Fibroblast of lung (primary cell): ENCODE data around the gene DPP6. TPM values are rescaled to one million over a fixed set of nuclear protein-coding genes. Genes with fewer than 3 reads are reported as not detected.
"Not testable (repeated sequence)": the region's sequence is repeated elsewhere in the genome, so short reads cannot be mapped to it uniquely, and the experiment has no call there.

Experiments used
- DNase-seq, 2 donors: peaks; one replicate each; pipeline versions ENCODE4 v3.0.0 to v3.0.0-alpha.2; 2010; ENCODE audit warnings: low read depth in 2 of 2
- H2AFZ ChIP-seq: 2 replicates; pipeline ENCODE4 v1.5.1; 2012; ENCODE audit warnings: low read length, control low read depth, inconsistent platforms
- H3K27ac ChIP-seq: 2 replicates; pipeline ENCODE4 v1.5.1; 2011; ENCODE audit warnings: low read length, control low read depth; ENCODE audit not compliant: insufficient read depth
- H3K27me3 ChIP-seq: 2 replicates; pipeline ENCODE4 v1.5.1; 2011; ENCODE audit warnings: mild to moderate bottlenecking, low read length; ENCODE audit not compliant: control insufficient read depth, insufficient read depth
- H3K36me3 ChIP-seq: 2 replicates; pipeline ENCODE4 v1.5.1; 2011; ENCODE audit warnings: low read length; ENCODE audit not compliant: control insufficient read depth, insufficient read depth
- H3K4me1 ChIP-seq: 2 replicates; pipeline ENCODE4 v1.5.1; 2011; ENCODE audit warnings: low read length; ENCODE audit not compliant: control insufficient read depth, insufficient read depth; ENCODE audit errors: extremely low read depth
- H3K4me2 ChIP-seq: 2 replicates; pipeline ENCODE4 v1.5.1; 2011; ENCODE audit warnings: low read length, control low read depth; ENCODE audit not compliant: insufficient read depth; ENCODE audit errors: extremely low read depth
- H3K4me3 ChIP-seq, 4 experiments: fragments of 200-600 bp in 1 of 4; sonication (generic) in 1 of 4; replicated peaks in 1 of 4; 2 replicates each; pipeline ENCODE4 v1.5.1; 2011 to 2016; ENCODE audit warnings: low read length in 4 of 4, low read depth in 3 of 4, mild to moderate bottlenecking in 3 of 4, control low read depth in 2 of 4, inconsistent platforms in 1 of 4, mixed read lengths in 1 of 4; ENCODE audit not compliant: insufficient read depth in 1 of 4; ENCODE audit errors: control extremely low read depth in 1 of 4
- H3K79me2 ChIP-seq: 2 replicates; pipeline ENCODE4 v1.5.1; 2012; ENCODE audit warnings: mild to moderate bottlenecking, low read length, inconsistent platforms; ENCODE audit not compliant: control insufficient read depth, insufficient read depth
- H3K9ac ChIP-seq: 2 replicates; pipeline ENCODE4 v1.5.1; 2011; ENCODE audit warnings: mild to moderate bottlenecking, low read length, control low read depth; ENCODE audit not compliant: insufficient read depth
- H3K9me3 ChIP-seq: 2 replicates; pipeline ENCODE4 v1.5.1; 2012; ENCODE audit warnings: low read depth, low read length; ENCODE audit not compliant: control insufficient read depth, insufficient read depth
- H4K20me1 ChIP-seq: 2 replicates; pipeline ENCODE4 v1.5.1; 2011; ENCODE audit warnings: low read length; ENCODE audit not compliant: control insufficient read depth, insufficient read depth; ENCODE audit errors: extremely low read depth
- polyA plus RNA-seq, 2 donors: library from polyadenylated mRNA; depleted of rRNA in 1 of 2; stranded (reverse) in 1 of 2; unstranded in 1 of 2; fragments of >200 nt; gene quantifications; 2 replicates each; pipeline ENCODE4 v1.2.1, GENCODE V29; 2011 to 2012; ENCODE audit warnings: missing spikeins in 1 of 2
- total RNA-seq: library from RNA; depleted of rRNA; stranded (reverse); fragments of >200 nt; gene quantifications from 2 replicates; pipeline ENCODE4 v1.2.1, GENCODE V29; 2014

The DPP6 gene
- total and polyA plus RNA-seq, 2 donors (not counting 1 experiment from before 2014, with no cell fraction given): not detected

DNA sequence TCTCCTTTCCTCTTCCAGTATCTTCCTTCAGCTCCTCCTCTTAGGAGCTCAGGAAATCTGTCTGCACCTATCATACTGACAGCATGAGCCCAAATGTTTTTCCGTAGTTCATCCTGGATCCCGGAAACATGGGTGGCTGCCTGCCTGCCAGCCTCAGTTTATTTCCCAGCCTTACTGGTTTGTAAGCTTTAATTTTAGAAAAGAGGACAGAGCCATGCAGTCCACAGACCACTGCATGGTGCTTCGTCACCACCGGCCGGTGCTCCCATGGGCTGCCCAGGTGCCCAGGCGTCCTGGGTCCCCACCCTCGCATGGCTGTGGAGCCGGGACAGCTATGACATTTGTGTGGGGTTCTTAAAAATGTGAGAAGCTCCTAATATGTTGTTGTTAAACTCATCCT lies 24.4 kb upstream of the DPP6 start:
- not testable (repeated sequence) for H3K79me2 ChIP-seq, H3K9ac ChIP-seq, DNase-seq, H3K4me3 ChIP-seq, H3K4me1 ChIP-seq, H3K4me2 ChIP-seq, H3K27me3 ChIP-seq, H3K27ac ChIP-seq, H2AFZ ChIP-seq, H4K20me1 ChIP-seq, H3K9me3 ChIP-seq, H3K36me3 ChIP-seq

DNA sequence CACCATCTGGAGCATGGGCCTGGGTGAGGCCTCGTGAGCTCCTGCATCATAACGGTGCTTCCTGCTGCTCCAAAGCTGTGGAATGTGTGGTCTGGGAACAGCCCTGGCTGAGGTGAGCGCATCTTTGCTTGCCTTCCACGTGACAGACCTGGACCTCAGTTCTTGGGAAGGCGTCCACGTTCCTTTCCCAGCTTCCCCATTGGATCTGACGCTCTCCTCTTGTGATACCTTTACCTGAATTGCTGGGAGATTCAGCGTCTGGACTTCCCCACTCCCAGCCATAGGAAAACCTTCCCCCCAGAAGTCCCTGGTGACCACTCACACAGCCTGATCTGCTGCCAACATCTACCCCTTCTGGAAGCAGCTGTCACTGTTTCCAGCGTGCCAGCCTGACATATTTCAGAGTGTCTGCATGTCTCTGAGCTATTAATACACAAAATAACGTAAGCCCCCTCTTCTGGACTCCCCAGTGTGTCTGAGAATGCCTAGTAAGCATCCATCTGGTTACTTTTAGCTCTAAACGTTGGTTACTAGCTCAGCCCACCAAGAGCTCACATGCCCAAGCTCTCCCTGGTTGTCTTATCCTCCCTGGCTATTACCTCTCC lies 21.6 kb upstream of the DPP6 start:
- H3K27me3 ChIP-seq, H3K36me3 ChIP-seq, DNase-seq, H3K27ac ChIP-seq, H3K9me3 ChIP-seq, H2AFZ ChIP-seq, H3K4me2 ChIP-seq, H3K79me2 ChIP-seq, H4K20me1 ChIP-seq, H3K9ac ChIP-seq, H3K4me1 ChIP-seq, H3K4me3 ChIP-seq: not testable (repeated sequence)

DNA sequence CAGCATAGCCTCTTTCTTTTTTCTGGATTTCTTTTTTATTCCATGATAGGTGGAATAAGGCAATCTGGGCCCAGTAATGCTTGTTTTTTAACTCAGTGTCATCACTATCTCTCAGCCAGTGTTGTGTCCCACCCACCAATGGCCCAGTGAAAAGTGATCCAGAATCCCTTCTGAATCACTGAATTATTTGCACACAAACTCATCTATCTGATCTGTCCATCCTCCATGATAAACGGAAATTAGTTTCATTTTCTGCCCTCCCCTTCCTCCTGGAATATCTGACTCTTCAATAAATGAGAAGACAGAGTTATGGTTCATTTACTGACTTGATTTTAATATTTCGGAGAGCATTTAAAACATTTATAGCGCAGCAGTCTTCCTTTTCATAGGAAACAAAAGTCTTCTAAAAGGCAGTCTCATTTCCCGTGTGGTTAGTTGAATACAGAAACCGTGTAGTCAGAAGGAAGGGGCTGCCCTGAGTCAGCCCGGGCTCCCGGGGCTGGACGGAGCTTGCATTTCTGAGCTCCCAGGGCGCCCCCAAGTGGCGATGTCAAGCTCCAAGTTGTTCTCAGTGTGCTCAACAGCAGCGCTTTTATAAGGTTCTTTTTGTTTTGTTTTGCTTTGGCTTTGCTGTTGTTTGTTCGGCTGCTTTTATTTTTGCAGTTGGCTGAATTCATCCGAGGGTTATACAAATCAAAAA lies 12.6 kb upstream of the DPP6 start:
- not testable (repeated sequence) for H2AFZ ChIP-seq, H3K4me1 ChIP-seq, H4K20me1 ChIP-seq, H3K9ac ChIP-seq, H3K27ac ChIP-seq, H3K79me2 ChIP-seq, H3K4me2 ChIP-seq, H3K27me3 ChIP-seq, H3K36me3 ChIP-seq, H3K4me3 ChIP-seq, H3K9me3 ChIP-seq, DNase-seq

DNA sequence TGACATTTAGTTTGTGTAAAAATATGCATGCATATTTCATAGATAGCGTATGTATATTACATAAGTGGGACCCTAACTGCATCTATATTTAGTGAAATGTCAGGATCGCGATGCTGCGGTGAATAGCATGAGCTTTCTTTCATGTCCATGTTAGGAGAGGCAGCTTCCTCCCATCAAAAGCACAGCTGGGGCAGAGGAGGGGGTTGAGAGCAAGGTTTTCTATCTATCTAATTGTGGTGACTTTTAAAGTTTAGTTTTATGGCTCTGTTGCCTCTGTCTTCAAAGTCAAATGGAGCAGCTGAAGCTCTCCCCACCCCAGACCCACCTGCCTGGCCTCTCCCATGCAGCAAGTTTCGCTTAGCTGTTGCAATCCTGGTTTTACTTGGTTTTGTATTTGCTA lies 1.8 kb upstream of the DPP6 start:
- H3K4me3 ChIP-seq, H3K36me3 ChIP-seq, H3K9me3 ChIP-seq, H3K27me3 ChIP-seq, H4K20me1 ChIP-seq, H3K27ac ChIP-seq, DNase-seq, H2AFZ ChIP-seq, H3K4me2 ChIP-seq, H3K79me2 ChIP-seq, H3K4me1 ChIP-seq, H3K9ac ChIP-seq: not testable (repeated sequence)

DNA sequence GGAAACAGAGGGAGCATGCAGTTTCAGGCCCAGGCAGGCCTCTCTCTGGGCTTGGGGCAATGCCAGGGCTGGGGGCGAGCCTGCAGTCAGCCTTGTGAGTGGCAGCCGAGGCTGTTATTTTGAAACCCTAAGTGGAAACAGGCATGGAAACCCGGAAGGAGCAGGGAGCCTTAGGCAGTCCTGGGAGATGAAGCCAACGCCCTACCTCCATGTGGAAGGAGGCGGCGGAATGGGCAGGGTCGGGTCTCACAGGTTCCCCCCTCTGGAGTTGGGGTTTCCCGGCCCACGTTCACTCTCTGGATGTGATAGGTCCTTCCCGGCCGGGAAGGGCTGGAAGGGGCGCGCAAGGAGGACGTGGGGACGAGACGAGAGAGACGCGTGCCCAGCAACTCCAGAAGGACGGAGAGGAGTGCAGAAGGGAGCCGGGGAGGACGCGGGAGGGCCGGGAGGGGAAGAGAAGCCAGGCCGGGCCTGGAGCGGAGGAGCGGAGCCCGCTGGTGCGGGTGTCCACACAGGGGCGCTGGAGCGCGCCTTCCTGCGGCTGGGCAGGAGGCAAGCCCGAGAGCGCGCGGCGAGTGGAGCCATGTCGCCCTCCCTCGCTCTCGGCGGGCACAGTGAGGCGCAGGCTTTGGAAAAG lies 1.1 kb upstream of the DPP6 start:
- H3K4me2 ChIP-seq, H3K4me1 ChIP-seq, H3K4me3 ChIP-seq, H3K36me3 ChIP-seq, H3K9me3 ChIP-seq, H3K9ac ChIP-seq, H3K79me2 ChIP-seq, H4K20me1 ChIP-seq, H2AFZ ChIP-seq, H3K27ac ChIP-seq, DNase-seq, H3K27me3 ChIP-seq: not testable (repeated sequence)

DNA sequence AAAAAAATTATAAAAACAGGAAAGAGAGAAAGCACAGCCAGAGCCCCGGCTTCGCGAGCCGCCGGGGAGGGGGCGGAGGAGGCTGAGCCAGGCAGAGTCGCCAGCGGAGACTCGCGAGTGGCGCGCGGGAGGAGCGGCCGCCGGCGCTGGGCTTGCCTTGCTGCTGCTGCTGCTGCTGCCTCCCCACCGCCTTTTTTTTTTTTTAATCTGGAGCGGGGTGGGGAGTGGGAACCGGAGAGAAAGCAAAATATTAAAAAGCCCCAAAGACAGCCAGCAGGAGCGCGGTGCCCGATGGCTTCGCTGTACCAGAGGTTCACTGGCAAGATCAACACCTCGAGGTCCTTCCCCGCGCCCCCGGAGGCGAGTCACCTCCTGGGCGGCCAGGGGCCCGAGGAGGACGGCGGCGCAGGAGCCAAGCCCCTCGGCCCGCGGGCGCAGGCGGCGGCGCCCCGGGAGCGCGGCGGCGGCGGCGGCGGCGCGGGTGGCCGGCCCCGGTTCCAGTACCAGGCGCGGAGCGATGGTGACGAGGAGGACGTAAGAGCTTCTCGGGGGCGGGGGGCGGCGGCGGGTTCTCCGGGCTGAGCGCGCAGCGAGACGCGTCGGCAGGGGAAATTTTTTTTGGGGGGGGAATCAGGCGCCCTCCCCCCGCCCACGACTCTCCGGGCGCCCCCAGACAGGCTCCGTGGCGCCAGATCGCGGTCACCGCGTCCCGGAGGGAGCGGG lies 493 bp downstream of the DPP6 start:
- H3K27me3 ChIP-seq, H3K4me2 ChIP-seq, H3K9me3 ChIP-seq, H3K9ac ChIP-seq, H3K27ac ChIP-seq, H3K4me1 ChIP-seq, H3K36me3 ChIP-seq, H2AFZ ChIP-seq, H3K4me3 ChIP-seq, H3K79me2 ChIP-seq, DNase-seq, H4K20me1 ChIP-seq: not testable (repeated sequence)
